GM21367 (cell line): Measurements from ENCODE around the gene MAG.

Experiments
- ATAC-seq: cut with Tn5 transposase; IDR thresholded peaks from one replicate; pipeline ENCODE4 v1.9.1; 2021; ENCODE audit not compliant: unreplicated experiment

The MAG gene

DNA sequence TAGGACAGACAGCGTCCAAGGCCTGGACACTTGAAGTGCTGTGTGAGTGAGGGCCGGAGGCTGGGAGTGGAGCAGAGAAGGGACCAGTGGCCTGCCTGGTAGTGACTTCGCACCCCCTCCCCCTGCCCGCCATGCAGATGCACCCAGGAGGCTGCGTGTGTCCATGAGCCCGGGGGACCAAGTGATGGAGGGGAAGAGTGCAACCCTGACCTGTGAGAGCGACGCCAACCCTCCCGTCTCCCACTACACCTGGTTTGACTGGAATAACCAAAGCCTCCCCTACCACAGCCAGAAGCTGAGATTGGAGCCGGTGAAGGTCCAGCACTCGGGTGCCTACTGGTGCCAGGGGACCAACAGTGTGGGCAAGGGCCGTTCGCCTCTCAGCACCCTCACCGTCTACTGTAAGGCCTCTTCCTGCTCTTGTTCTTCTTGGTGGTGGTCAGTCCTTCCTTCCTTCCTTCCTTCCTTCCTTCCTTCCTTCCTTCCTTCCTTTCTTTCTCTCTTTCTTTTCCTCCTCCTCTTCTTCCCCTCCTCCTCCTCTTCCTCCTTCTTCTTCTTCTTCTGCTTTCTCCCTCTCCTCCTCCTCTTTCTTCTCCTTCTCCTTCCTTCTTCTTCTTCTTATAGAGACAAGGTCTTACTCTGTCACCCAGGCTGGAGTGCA, 49.7 kb downstream of the MAG start:
- ATAC-seq, result no peak

DNA sequence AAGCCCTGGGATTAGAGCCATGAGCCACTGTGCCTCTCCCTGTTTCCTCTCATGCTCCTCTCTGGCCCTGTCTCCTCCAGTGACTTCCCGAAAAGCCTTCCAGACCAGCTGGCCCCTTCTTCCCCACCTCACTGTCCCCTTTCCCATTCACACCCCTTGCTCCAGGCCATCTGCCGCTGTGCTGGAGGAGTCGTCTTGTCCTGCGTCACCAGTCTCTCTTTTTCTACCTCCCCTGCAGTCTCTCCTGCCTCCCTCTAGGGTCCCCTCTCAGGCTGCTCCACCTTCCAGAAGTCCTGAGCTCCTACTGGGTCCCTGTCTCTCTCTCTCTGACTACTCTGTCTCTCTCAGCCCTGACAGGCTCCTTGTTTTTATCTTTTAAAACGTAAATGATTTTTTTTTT, 50.5 kb downstream of the MAG start:
- ATAC-seq, result no peak

- no peak for ATAC-seq
Observed at GRCh38 chr19:35344511-35345031, 52.6 kb downstream of the MAG start.

DNA sequence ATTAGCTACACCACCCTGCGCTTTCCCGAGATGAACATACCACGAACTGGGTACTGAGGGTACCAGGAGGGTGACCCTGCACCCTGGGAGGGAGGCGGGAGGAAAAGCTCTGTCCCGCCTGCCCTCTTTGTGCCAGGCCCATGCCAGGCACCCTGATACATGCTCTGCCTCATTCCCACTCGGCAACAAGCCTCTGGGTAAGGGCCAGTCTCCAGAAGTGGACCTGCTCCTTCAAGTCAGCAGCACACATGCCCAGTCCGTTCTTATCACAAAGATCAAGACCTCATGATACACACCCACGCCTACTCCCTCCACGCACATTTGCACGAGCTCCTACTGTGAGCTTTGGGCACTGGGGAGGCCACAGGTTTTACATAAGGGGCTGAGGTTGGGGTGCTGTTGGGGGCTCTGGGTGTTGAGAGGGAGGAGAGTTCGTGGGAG, 53.7 kb downstream of the MAG start:
- ATAC-seq, result no peak

- ATAC-seq, result no peak
Observed at GRCh38 chr19:35346193-35347052, 54.5 kb downstream of the MAG start.

DNA sequence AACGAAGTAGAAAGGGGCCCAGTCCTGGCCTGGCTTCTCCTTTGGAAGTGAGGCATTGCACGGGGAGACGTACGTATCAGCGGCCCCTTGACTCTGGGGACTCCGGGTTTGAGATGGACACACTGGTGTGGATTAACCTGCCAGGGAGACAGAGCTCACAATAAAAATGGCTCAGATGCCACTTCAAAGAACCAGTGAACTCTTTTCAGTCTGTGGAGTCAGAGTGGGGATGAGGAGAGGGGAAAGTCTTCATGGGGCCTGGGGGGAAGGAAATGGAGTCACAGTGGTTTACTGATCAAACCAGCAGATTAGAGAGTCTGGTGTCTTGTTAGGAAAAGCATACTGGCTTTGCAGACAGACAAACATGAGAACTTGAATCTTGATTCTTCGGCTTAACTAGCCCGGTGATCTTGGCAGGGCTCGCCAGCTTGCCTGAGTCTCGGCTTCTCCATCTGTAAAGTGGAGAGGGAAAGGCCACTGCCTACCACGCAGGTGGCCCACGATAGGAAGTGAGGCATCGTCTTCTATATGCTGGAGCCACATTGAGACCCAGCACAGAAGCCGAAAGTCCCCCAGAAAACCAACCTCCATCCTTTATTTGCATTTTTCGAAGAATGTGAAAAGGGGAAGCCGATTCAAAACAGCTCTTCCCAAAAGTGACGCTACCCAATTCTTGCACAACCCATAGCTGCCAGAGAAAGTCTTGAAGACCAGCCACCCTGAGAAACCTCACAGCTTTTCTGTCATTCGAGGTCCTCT, 55.4 kb downstream of the MAG start, which contains the start of gene FFAR1:
FFAR1 (plus strand) TSS at position 732 of the 759 bp plus-strand sequence. CDS start 3,650 bp downstream, outside the sequence.
- peak; percentile 41 for ATAC-seq

DNA sequence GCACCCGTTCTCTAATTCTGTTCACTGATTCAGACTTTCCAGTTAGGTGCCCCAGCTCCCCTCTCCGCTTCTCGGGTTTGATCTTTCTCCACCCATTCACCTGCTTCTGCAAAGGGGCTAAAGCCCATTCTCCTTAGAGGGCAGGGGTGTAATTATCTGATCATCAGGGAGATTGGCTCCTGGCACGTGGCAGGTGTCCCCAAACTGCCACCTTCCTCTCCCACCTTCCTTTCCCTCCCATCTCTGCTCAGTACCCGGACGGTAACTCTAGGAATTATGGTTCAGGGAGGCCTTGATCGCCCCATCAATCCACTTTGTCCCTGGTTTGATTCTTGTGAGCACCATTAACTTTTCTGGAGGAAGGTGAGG, 56.0 kb downstream of the MAG start:
- ATAC-seq, result no peak

DNA sequence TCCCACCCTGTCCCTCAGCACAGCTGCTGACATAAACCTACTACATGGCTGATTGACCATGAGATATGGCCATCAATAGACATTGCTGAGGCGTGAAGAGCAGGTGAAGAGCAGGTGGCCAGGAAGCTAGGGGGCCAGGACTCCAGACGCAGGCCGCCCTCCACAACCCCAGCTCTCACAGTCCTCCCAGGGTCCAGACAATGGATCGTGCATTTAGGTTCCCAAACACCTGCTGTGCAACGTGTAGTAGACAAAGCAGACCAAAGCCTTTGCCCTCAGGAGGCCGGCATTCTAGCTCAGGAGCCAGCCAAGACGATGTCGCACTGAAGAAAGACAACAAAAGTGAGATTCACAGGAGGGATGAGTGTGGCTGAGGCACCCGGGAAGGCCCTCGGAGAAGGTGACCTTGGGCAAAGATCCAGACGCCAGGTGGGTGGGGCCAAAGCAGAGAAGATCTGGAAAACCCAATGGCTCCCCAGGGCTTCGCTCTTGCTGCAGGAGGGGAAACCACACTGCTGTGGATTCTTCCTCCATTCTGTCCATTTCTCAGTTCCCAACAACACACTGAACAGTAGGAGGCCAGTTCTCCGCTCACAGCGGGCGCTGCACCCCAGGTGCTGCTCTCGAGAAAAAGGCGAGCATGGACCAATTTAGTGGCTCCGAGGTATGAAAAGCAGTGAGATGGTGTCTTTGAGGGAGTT, 57.1 kb downstream of the MAG start:
- no peak for ATAC-seq

DNA sequence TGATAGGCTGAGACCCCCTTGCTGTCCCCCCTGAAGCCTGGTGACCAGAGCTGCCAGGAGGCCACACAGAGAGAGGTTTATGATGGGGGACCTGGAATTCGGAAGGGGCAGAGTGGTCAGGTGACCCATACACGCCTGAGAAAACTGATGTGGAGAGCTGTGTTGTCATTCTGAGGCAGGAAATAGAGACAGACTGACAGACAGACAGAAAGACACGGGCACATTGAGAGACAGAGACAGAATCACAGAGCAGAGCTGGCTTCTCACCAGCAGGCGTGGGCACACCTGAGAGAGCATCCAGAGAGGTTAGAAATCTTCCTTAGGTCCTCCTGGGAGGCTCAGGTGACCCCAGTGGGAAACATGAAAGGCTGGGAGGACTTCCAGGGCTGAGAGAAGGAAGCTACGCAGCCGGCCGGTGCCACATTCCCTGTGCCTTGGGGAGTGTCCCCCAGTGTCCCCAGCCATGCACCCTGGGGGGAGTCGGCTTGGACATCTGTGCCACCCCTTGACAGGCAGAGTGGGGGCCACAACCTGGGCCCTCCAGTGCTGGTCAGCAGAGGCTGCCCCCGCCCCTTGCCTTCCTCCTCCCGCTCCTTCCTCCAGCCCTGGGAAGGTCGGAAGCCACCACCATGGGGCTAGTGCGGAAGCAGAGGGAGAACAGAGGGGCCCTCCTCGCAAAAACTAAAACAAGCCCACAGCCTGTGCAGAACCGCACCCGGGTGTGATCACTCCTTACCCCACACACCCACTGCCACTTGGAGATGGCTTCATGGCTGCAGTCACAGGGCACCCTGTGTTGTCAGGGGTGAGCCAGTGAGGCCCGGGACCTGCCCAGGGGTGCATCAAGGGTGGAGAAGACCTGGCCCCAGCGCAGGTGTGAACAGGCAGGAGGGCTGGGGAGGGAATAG, 57.9 kb downstream of the MAG start:
- no peak for ATAC-seq

DNA sequence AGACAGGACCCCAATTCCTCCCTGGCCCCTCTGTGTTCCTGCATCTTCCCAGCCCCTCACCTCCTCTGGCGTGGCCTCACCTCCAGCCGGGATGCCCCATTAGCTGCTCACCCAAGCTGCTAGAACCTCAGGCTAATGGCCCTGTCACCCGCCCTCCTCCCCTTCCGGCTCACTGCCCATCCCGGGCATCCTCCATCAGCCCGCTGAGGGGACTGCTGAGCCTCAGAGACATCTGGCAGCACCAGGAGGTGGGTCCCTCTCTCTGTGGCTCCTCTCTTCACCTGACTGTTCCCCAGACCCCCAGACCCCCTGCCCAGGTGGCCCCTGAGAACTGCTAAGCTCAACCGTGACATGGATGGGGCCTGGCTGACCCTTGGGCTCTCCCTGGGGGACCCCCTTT, 58.6 kb downstream of the MAG start:
- no peak for ATAC-seq

DNA sequence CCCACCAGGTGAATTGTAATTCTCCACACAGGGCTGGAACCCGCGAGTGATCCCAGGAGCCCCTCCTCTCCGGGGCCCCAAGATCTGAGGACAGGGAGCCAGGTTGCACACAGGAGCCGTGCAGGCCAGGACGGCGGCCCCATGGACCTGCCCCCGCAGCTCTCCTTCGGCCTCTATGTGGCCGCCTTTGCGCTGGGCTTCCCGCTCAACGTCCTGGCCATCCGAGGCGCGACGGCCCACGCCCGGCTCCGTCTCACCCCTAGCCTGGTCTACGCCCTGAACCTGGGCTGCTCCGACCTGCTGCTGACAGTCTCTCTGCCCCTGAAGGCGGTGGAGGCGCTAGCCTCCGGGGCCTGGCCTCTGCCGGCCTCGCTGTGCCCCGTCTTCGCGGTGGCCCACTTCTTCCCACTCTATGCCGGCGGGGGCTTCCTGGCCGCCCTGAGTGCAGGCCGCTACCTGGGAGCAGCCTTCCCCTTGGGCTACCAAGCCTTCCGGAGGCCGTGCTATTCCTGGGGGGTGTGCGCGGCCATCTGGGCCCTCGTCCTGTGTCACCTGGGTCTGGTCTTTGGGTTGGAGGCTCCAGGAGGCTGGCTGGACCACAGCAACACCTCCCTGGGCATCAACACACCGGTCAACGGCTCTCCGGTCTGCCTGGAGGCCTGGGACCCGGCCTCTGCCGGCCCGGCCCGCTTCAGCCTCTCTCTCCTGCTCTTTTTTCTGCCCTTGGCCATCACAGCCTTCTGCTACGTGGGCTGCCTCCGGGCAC, 59.6 kb downstream of the MAG start:
- ATAC-seq, result no peak

DNA sequence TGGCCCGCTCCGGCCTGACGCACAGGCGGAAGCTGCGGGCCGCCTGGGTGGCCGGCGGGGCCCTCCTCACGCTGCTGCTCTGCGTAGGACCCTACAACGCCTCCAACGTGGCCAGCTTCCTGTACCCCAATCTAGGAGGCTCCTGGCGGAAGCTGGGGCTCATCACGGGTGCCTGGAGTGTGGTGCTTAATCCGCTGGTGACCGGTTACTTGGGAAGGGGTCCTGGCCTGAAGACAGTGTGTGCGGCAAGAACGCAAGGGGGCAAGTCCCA, 60.2 kb downstream of the MAG start:
- ATAC-seq, result no peak

GRCh38 chr19:35352448-35353304, 60.7 kb downstream of the MAG start:
- ATAC-seq, result no peak

DNA sequence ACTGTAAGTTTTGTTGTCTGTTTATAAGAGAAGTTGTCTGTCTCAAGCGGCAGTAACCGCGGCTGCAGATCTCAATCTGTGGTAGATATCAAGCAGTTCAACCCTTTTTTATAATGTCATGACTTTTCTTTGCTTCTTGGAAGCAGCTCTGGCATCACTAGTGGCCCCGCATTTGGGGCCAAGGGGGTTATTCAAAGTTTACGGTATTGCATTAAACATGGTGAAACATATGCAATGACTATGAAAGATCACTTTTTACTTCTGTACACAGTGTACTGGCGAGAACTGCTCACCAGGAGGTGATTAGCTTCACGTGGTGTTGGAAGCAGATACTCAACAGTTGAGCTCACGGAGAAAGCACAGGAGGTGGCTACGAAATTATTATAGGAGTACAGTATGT, 61.7 kb downstream of the MAG start:
- ATAC-seq, result no peak

GRCh38 chr19:35354898-35355297, 62.9 kb downstream of the MAG start:
- ATAC-seq, result no peak

- ATAC-seq, result no peak
Observed at GRCh38 chr19:35355791-35356460, 64.0 kb downstream of the MAG start.

DNA sequence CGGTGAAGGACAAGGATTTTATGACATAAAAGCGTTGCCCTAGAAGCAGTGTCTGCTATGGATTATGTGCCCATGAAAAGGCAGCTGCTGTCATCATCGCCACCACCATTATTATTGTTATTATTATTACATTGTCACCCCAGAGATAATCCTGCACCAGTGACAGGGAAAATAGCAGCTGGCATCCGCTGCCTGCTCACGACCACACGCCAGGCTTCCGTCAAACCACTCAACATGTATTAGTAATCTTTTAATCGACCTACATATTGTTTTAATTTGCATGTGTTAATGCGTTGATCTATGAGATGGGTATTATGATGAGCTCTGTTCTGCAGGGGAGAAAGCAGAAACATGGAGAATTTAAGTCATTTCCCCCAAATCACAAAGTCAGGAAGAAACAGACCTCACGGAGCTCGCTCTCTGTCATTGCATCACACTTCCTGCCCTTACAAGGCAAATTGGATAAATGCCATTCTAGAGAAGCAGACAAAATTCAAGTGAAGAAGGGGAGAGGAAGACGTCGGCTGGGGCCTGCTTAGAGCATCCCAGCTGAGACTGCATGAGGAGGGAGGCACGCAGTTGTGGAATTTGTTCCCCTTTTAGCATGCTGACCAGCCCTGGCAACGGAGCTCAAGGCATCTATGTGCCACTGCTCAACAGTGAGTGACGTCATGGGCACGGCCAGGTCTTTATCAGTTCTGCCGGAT, 66.1 kb downstream of the MAG start, which contains the start of gene FFAR3:
FFAR3 (plus strand) TSS at position 594 of the 707 bp plus-strand sequence. CDS start 431 bp downstream, outside the sequence.
- no peak for ATAC-seq
